Mesothelial cell of epicardium (in vitro differentiated cells): ENCODE data around the gene LPAR5. TPM values are rescaled to one million over a fixed set of nuclear protein-coding genes. Genes with fewer than 3 reads are reported as not detected.

ENCODE experiments used
- DNase-seq, 2 experiments: peaks; one replicate each; pipeline ENCODE4 v3.0.0; 2021; ENCODE audit warnings: low spot score in 2 of 2; ENCODE audit not compliant: unreplicated experiment in 2 of 2
- H3K27ac Mint-ChIP-seq: 2 replicates; pipeline ENCODE4 v1.8.0; 2021; ENCODE audit warnings: mixed read lengths
- H3K27me3 Mint-ChIP-seq: 2 replicates; pipeline ENCODE4 v1.8.0; 2021; ENCODE audit warnings: low read depth, mixed read lengths
- H3K36me3 Mint-ChIP-seq: 2 replicates; pipeline ENCODE4 v1.8.0; 2021; ENCODE audit warnings: mixed read lengths
- H3K4me1 Mint-ChIP-seq: 2 replicates; pipeline ENCODE4 v1.8.0; 2021; ENCODE audit warnings: mixed read lengths
- H3K4me3 Mint-ChIP-seq: 2 replicates; pipeline ENCODE4 v1.8.0; 2021; ENCODE audit warnings: mild to moderate bottlenecking, moderate library complexity, mixed read lengths
- H3K9me3 Mint-ChIP-seq: 2 replicates; pipeline ENCODE4 v1.8.0; 2021; ENCODE audit warnings: mixed read lengths
- total RNA-seq: library from RNA; stranded (reverse); gene quantifications from 3 replicates; pipeline ENCODE4 v1.2.1, GENCODE V29; 2021
- TF ChIP-seq, protein P1 (sequence below): fragments of 200-600 bp; sonication (generic); IDR thresholded peaks from one replicate; pipeline ENCODE4 v1.5.0; 2021; ENCODE audit warnings: antibody characterized with exemption; ENCODE audit not compliant: unreplicated experiment

Gene LPAR5
- total RNA-seq, 1 donor from 2014 or later: 1.3 TPM

DNA sequence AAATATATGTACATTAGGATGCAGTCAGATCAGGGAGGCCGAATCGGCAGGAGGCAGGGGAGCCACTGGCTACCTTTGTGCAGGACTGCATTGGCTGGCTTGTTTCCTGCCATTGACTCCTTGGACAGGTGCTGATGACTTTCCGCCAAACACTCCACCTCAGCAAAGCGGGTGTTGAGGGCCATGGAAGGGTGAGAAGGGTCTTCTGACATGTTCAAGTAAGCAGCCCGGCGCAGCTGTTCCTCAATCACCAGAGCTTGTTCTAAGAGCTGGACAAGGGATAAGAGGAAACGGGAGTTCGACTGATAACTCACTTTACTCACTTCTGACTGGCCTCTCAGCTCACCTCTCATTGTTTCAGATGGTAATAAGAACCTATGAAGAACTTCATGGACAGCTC, 62.8 kb downstream of the LPAR5 start:
- TF ChIP-seq, protein P1, sequence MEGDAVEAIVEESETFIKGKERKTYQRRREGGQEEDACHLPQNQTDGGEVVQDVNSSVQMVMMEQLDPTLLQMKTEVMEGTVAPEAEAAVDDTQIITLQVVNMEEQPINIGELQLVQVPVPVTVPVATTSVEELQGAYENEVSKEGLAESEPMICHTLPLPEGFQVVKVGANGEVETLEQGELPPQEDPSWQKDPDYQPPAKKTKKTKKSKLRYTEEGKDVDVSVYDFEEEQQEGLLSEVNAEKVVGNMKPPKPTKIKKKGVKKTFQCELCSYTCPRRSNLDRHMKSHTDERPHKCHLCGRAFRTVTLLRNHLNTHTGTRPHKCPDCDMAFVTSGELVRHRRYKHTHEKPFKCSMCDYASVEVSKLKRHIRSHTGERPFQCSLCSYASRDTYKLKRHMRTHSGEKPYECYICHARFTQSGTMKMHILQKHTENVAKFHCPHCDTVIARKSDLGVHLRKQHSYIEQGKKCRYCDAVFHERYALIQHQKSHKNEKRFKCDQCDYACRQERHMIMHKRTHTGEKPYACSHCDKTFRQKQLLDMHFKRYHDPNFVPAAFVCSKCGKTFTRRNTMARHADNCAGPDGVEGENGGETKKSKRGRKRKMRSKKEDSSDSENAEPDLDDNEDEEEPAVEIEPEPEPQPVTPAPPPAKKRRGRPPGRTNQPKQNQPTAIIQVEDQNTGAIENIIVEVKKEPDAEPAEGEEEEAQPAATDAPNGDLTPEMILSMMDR: no peak
- DNase-seq: no peak
- no peaks in the 10 kb centered on the region for H3K27me3 Mint-ChIP-seq
- H3K36me3 Mint-ChIP-seq: peaks cover 56% of the 10 kb centered on the region
- no peaks in the 10 kb centered on the region for H3K9me3 Mint-ChIP-seq
- H3K4me1 Mint-ChIP-seq: peaks cover 4% of the 10 kb centered on the region
- no peak overlapping the region for H3K27ac Mint-ChIP-seq
- no peak overlapping the region for H3K4me3 Mint-ChIP-seq

GRCh38 chr12:6570264-6570887, 65.4 kb downstream of the LPAR5 start:
- Mint-ChIP-seq H3K27me3 (no peaks in the 10 kb centered on the region), H3K27ac (peak overlapping the region; percentile 25), H3K36me3 (peaks cover 47% of the 10 kb centered on the region), H3K4me3 (peak overlapping the region; percentile 10), H3K4me1 (peaks cover 14% of the 10 kb centered on the region), H3K9me3 (no peaks in the 10 kb centered on the region)
- no peak for DNase-seq
- TF ChIP-seq, protein P1: peak; percentile 12

DNA sequence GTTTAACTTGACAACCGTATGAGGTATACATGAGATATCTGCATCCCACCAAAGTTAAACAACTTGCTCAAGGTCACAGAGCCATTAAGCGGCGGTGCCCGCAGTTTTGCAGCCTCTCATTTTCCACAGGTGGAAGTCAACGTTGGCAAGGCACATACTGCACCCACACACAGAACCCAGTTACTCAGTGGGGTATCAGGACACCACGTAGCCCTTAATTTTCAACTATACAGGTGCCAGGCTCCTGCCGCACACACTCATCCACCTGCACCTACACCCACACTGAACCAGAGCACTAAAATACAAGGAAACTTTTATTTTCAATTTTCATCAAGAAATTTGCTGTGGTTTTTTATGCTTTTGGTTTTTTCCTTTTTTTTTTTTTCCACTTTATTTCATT, 66.0 kb downstream of the LPAR5 start:
- peaks cover 45% of the 10 kb centered on the region for H3K36me3 Mint-ChIP-seq
- no peaks in the 10 kb centered on the region for H3K9me3 Mint-ChIP-seq
- peak overlapping the region; percentile 25 for H3K27ac Mint-ChIP-seq
- H3K4me3 Mint-ChIP-seq: peak overlapping the region; percentile 98
- DNase-seq: no peak
- TF ChIP-seq, protein P1: no peak
- peaks cover 14% of the 10 kb centered on the region for H3K4me1 Mint-ChIP-seq
- H3K27me3 Mint-ChIP-seq: no peaks in the 10 kb centered on the region

DNA sequence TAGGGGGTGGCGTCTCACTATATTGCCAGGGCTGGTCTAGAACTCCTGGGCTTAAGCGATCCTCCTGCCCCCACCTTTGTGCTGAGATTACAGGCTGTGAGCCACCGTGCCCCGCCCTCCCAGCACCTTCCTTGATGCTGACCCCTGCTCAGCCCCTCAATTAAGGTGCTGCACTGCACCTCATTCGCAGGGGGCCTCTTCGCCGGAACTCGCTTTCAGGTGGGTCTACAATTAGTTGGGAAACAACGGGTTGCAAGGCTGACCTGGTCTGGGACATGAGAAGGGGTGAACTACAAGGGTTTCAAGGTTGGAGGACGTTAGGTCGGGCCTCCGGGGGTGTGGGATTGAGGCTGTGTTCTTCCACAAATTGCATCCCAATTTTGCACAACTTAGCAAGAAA, 66.4 kb downstream of the LPAR5 start:
- TF ChIP-seq, protein P1: no peak
- DNase-seq: no peak
- peak overlapping the region; percentile 50 for H3K27ac Mint-ChIP-seq
- no peaks in the 10 kb centered on the region for H3K27me3 Mint-ChIP-seq
- no peaks in the 10 kb centered on the region for H3K9me3 Mint-ChIP-seq
- peaks cover 14% of the 10 kb centered on the region for H3K4me1 Mint-ChIP-seq
- H3K36me3 Mint-ChIP-seq: peaks cover 44% of the 10 kb centered on the region
- H3K4me3 Mint-ChIP-seq: peak overlapping the region; percentile 98

Other genes with a start within 250 kb of the LPAR5 start
- not detected in 3 replicates for gene CD27, start 191.0 kb downstream of the LPAR5 start, total RNA-seq
- gene TAPBPL, start 183.9 kb downstream of the LPAR5 start, total RNA-seq: 2.2 to 2.6 TPM (median 2.5 TPM) in 3 replicates
- gene VAMP1, start 165.3 kb downstream of the LPAR5 start, total RNA-seq: 5.2 to 6.9 TPM (median 6.4 TPM) in 3 replicates
- gene MRPL51, start 142.7 kb downstream of the LPAR5 start, total RNA-seq: 137 to 148 TPM (median 145 TPM) in 3 replicates
- gene NCAPD2, start 141.9 kb downstream of the LPAR5 start, total RNA-seq: 56.3 to 62.6 TPM (median 57.1 TPM) in 3 replicates
- 2,078 to 2,104 TPM (median 2,089 TPM) in 3 replicates for gene GAPDH, start 101.4 kb downstream of the LPAR5 start, total RNA-seq
- gene IFFO1, start 79.9 kb downstream of the LPAR5 start, total RNA-seq: 14.8 to 16.1 TPM (median 14.8 TPM) in 3 replicates
- 51.8 to 58.6 TPM (median 56.6 TPM) in 3 replicates for gene NOP2, start 67.7 kb downstream of the LPAR5 start, total RNA-seq
- 332 to 358 TPM (median 332 TPM) in 3 replicates for gene CHD4, start 28.6 kb downstream of the LPAR5 start, total RNA-seq
- 2.7 to 3.7 TPM (median 3.5 TPM) in 3 replicates for gene ACRBP, start 11.5 kb upstream of the LPAR5 start, total RNA-seq
- gene ING4, start 27.2 kb upstream of the LPAR5 start, total RNA-seq: 63.5 to 69.0 TPM (median 64.2 TPM) in 3 replicates
- gene ZNF384, start 53.4 kb upstream of the LPAR5 start, total RNA-seq: 94.9 to 101 TPM (median 96.3 TPM) in 3 replicates
- gene PIANP, start 64.9 kb upstream of the LPAR5 start, total RNA-seq: 3.7 to 6.0 TPM (median 3.9 TPM) in 3 replicates
- 34.1 to 37.6 TPM (median 34.8 TPM) in 3 replicates for gene COPS7A, start 88.1 kb upstream of the LPAR5 start, total RNA-seq
- gene MLF2, start 117.2 kb upstream of the LPAR5 start, total RNA-seq: 195 to 203 TPM (median 202 TPM) in 3 replicates
- gene PTMS, start 130.4 kb upstream of the LPAR5 start, total RNA-seq: 320 to 338 TPM (median 323 TPM) in 3 replicates
- gene LAG3, start 136.6 kb upstream of the LPAR5 start, total RNA-seq: 2.7 to 3.8 TPM (median 3.5 TPM) in 3 replicates
- gene CD4, start 153.6 kb upstream of the LPAR5 start, total RNA-seq: 2.9 to 3.9 TPM (median 3.8 TPM) in 3 replicates
- gene GPR162, start 185.9 kb upstream of the LPAR5 start, total RNA-seq: 10.8 to 11.5 TPM (median 11.0 TPM) in 3 replicates
- 80.7 to 86.2 TPM (median 83.8 TPM) in 3 replicates for gene P3H3, start 192.4 kb upstream of the LPAR5 start, total RNA-seq
- gene GNB3, start 205.0 kb upstream of the LPAR5 start, total RNA-seq: 22.9 to 24.3 TPM (median 23.0 TPM) in 3 replicates
- gene CDCA3, start 215.3 kb upstream of the LPAR5 start, total RNA-seq: 11.9 to 18.6 TPM (median 14.3 TPM) in 3 replicates
- 119 to 126 TPM (median 122 TPM) in 3 replicates for gene USP5, start 216.2 kb upstream of the LPAR5 start, total RNA-seq
- 473 to 488 TPM (median 484 TPM) in 3 replicates for gene TPI1, start 231.6 kb upstream of the LPAR5 start, total RNA-seq
- 2.4 to 4.1 TPM (median 2.9 TPM) in 3 replicates for gene SPSB2, start 237.3 kb upstream of the LPAR5 start, total RNA-seq